ENCODE measurements around the gene GRID1.

DNA sequence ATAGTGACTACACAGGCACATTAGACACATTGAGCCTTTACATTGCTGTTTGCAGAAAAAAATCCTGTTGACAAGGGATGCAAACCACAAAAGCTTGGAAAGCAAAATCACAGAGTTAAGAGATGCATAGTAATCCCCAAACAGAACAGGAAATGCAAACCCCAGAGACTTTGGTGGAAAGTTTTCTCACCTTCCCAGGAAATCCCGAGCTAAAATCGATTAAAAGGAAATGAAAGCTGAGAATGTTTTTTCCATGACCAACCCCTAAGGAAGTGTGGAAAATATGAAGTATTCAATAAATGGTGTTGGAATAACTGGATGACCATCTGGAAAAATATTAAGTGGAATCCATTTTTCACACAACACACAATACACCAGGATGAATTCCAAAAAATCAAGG, 598.7 kb downstream of the GRID1 start:
- TF ChIP-seq MEF2A (IDR thresholded peaks at IDR 0.05; ENCODE audit: borderline replicate concordance, low read depth): no peak
- no peak for TF ChIP-seq SIN3A (IDR thresholded peaks at IDR 0.05; ENCODE audit: borderline replicate concordance, low read depth, low read length)
- TF ChIP-seq, protein P1, sequence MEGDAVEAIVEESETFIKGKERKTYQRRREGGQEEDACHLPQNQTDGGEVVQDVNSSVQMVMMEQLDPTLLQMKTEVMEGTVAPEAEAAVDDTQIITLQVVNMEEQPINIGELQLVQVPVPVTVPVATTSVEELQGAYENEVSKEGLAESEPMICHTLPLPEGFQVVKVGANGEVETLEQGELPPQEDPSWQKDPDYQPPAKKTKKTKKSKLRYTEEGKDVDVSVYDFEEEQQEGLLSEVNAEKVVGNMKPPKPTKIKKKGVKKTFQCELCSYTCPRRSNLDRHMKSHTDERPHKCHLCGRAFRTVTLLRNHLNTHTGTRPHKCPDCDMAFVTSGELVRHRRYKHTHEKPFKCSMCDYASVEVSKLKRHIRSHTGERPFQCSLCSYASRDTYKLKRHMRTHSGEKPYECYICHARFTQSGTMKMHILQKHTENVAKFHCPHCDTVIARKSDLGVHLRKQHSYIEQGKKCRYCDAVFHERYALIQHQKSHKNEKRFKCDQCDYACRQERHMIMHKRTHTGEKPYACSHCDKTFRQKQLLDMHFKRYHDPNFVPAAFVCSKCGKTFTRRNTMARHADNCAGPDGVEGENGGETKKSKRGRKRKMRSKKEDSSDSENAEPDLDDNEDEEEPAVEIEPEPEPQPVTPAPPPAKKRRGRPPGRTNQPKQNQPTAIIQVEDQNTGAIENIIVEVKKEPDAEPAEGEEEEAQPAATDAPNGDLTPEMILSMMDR (IDR thresholded peaks at IDR 0.05): no peak
- no peak for TF ChIP-seq EP300 (IDR thresholded peaks at IDR 0.05; ENCODE audit: borderline replicate concordance in 1 of 2, low read depth in 1 of 2, low read length in 1 of 2)
- TF ChIP-seq EZH2phosphoT487 (IDR thresholded peaks at IDR 0.05; ENCODE audit: borderline replicate concordance, low read depth): no peak
- TF ChIP-seq JUND (IDR thresholded peaks at IDR 0.05): no peak
- no peak for TF ChIP-seq IRF3 (IDR thresholded peaks at IDR 0.05; ENCODE audit: low read depth, low read length)
- no peak for TF ChIP-seq YY1 (IDR thresholded peaks at IDR 0.05; ENCODE audit: low read depth)
- no peak for TF ChIP-seq POLR2AphosphoS5 (IDR thresholded peaks at IDR 0.05; ENCODE audit: low read depth, low read length)
- no peak for TF ChIP-seq USF1 (IDR thresholded peaks at IDR 0.05; ENCODE audit: borderline replicate concordance, low read depth)
- TF ChIP-seq, protein P2, sequence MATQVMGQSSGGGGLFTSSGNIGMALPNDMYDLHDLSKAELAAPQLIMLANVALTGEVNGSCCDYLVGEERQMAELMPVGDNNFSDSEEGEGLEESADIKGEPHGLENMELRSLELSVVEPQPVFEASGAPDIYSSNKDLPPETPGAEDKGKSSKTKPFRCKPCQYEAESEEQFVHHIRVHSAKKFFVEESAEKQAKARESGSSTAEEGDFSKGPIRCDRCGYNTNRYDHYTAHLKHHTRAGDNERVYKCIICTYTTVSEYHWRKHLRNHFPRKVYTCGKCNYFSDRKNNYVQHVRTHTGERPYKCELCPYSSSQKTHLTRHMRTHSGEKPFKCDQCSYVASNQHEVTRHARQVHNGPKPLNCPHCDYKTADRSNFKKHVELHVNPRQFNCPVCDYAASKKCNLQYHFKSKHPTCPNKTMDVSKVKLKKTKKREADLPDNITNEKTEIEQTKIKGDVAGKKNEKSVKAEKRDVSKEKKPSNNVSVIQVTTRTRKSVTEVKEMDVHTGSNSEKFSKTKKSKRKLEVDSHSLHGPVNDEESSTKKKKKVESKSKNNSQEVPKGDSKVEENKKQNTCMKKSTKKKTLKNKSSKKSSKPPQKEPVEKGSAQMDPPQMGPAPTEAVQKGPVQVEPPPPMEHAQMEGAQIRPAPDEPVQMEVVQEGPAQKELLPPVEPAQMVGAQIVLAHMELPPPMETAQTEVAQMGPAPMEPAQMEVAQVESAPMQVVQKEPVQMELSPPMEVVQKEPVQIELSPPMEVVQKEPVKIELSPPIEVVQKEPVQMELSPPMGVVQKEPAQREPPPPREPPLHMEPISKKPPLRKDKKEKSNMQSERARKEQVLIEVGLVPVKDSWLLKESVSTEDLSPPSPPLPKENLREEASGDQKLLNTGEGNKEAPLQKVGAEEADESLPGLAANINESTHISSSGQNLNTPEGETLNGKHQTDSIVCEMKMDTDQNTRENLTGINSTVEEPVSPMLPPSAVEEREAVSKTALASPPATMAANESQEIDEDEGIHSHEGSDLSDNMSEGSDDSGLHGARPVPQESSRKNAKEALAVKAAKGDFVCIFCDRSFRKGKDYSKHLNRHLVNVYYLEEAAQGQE (IDR thresholded peaks at IDR 0.05; ENCODE audit: low read depth, low read length): no peak
- TF ChIP-seq TAF1 (IDR thresholded peaks at IDR 0.05; ENCODE audit: borderline replicate concordance, low read depth, low read length): no peak
